Endothelial cell of umbilical vein (primary cell): ENCODE measurements around the gene THSD7B. TPM values are rescaled to one million over a fixed set of nuclear protein-coding genes. Genes with fewer than 3 reads are reported as not detected.

Experiments used
- BruUV-seq: library from RNA; stranded (reverse); fragments of 400-500 nt; replicated peaks from 2 replicates; lab custom pipeline; 2021; lab: Mats Ljungman, UMichigan
- CTCF ChIA-PET: fragments of 300-600, 350-600 bp; sonication (Branson Sonifier 250); formaldehyde crosslinking; loops from one replicate; lab custom pipeline; 2021; ENCODE audit warnings: antibody characterized with exemption, inconsistent platforms; lab: Charles Lee
- POLR2A ChIA-PET: fragments of 300-600, 350-600 bp; sonication (Branson Sonifier 250); formaldehyde crosslinking; loops from one replicate; lab custom pipeline; 2021; ENCODE audit warnings: antibody characterized with exemption, inconsistent platforms; lab: Charles Lee
- DNase-seq: peaks from one replicate; pipeline ENCODE4 v3.0.0-alpha.2; 2011; ENCODE audit warnings: low read depth, low spot score
- FAIRE-seq: peaks from 2 replicates; lab custom pipeline; 2011; peaks lifted over from hg19 to GRCh38; lab: Jason Lieb, UNC
- H2AFZ ChIP-seq: 2 replicates; pipeline ENCODE4 v1.6.0; 2012; ENCODE audit warnings: low read depth, low read length, control low read depth, inconsistent platforms
- H3K27ac ChIP-seq: 2 replicates; pipeline ENCODE4 v1.5.1; 2011; ENCODE audit warnings: low read depth, mild to moderate bottlenecking, control low read depth, low read length, moderate library complexity; ENCODE audit not compliant: insufficient read depth
- H3K27me3 ChIP-seq, 2 experiments: 2 replicates each; pipeline versions ENCODE4 v1.6.0 to v1.6.1; 2011; ENCODE audit warnings: low read length in 2 of 2, mixed read lengths in 1 of 2; ENCODE audit not compliant: control insufficient read depth in 2 of 2, insufficient read depth in 2 of 2
- H3K36me3 ChIP-seq, 2 experiments: 2 replicates in 1 of 2; 3 replicates in 1 of 2; pipeline ENCODE4 v1.5.1; 2011; ENCODE audit warnings: low read length in 2 of 2, mild to moderate bottlenecking in 1 of 2, moderate library complexity in 1 of 2; ENCODE audit not compliant: control insufficient read depth in 2 of 2, insufficient read depth in 2 of 2; ENCODE audit errors: extremely low read depth in 1 of 2
- H3K4me1 ChIP-seq: 3 replicates; pipeline ENCODE4 v1.5.1; 2011; ENCODE audit warnings: mild to moderate bottlenecking, low read length; ENCODE audit not compliant: control insufficient read depth, insufficient read depth; ENCODE audit errors: extremely low read depth
- H3K4me2 ChIP-seq: 2 replicates; pipeline ENCODE4 v1.6.1; 2011; ENCODE audit warnings: low read length, control low read depth, mixed read lengths; ENCODE audit not compliant: insufficient read depth
- H3K4me3 ChIP-seq, 3 experiments: fragments of 200-600 bp in 1 of 3; sonication (generic), shearing (Covaris generic) in 1 of 3; replicated peaks in 1 of 3; 2 replicates each; pipeline ENCODE4 v1.5.1; 2011 to 2016; ENCODE audit warnings: control low read depth in 3 of 3, low read length in 3 of 3, mild to moderate bottlenecking in 2 of 3, inconsistent platforms in 1 of 3, low read depth in 1 of 3, moderate library complexity in 1 of 3; ENCODE audit not compliant: insufficient read depth in 1 of 3
- H3K79me2 ChIP-seq: 2 replicates; pipeline ENCODE4 v1.6.0; 2012; ENCODE audit warnings: low read length, inconsistent platforms; ENCODE audit not compliant: control insufficient read depth, insufficient read depth
- H3K9ac ChIP-seq: replicated peaks from 2 replicates; pipeline ENCODE3; 2011; ENCODE audit warnings: low read length, control low read depth; ENCODE audit not compliant: insufficient read depth; ENCODE audit errors: extremely low read depth
- H3K9me1 ChIP-seq: replicated peaks from 3 replicates; pipeline ENCODE4 v1.6.0; 2011; ENCODE audit warnings: mild to moderate bottlenecking, low read length; ENCODE audit not compliant: control insufficient read depth, insufficient read depth; ENCODE audit errors: extremely low read depth
- H3K9me3 ChIP-seq: replicated peaks from 2 replicates; pipeline ENCODE4 v1.5.1; 2012; ENCODE audit warnings: low read length, inconsistent platforms; ENCODE audit not compliant: control insufficient read depth, insufficient read depth
- H4K20me1 ChIP-seq: replicated peaks from 2 replicates; pipeline ENCODE3; 2011; ENCODE audit warnings: mild to moderate bottlenecking, low read length; ENCODE audit not compliant: control insufficient read depth, insufficient read depth; ENCODE audit errors: extremely low read depth
- CTCF ChIP-seq, 2 donors: IDR thresholded peaks; 1 replicate in 1 of 2; 2 replicates in 1 of 2; pipeline ENCODE4 v1.5.1; 2011; ENCODE audit warnings: low read length in 2 of 2, mild to moderate bottlenecking in 2 of 2, moderate library complexity in 2 of 2, control low read depth in 1 of 2, inconsistent platforms in 1 of 2, low read depth in 1 of 2; ENCODE audit not compliant: insufficient read depth in 1 of 2; ENCODE audit errors: extremely low read depth in 1 of 2
- EZH2 ChIP-seq: IDR thresholded peaks from 2 replicates; pipeline ENCODE4 v1.6.1; 2012; ENCODE audit warnings: borderline replicate concordance, low read depth, mild to moderate bottlenecking, moderate library complexity, low read length, inconsistent platforms; ENCODE audit not compliant: severe bottlenecking
- FOS ChIP-seq: IDR thresholded peaks from 2 replicates; pipeline ENCODE4 v1.6.1; 2011; ENCODE audit warnings: mild to moderate bottlenecking, low read length, moderate library complexity, borderline replicate concordance; ENCODE audit not compliant: insufficient read depth
- GATA2 ChIP-seq: IDR thresholded peaks from 2 replicates; pipeline ENCODE4 v1.7.0; 2011; ENCODE audit warnings: low read depth, mild to moderate bottlenecking, moderate library complexity, mixed read lengths, low read length; ENCODE audit not compliant: insufficient read length, insufficient read depth
- JUN ChIP-seq: IDR thresholded peaks from 2 replicates; pipeline ENCODE4 v1.6.1; 2011; ENCODE audit warnings: borderline replicate concordance, low read depth; ENCODE audit not compliant: insufficient read length, insufficient read depth
- MYC ChIP-seq: IDR thresholded peaks from one replicate; pipeline ENCODE4 v1.6.1; 2011; ENCODE audit warnings: mild to moderate bottlenecking, low read depth, low read length
- POLR2A ChIP-seq: IDR thresholded peaks from 2 replicates; pipeline ENCODE4 v1.6.1; 2012; ENCODE audit warnings: low read depth, mild to moderate bottlenecking, control low read depth, low read length
- POLR2AphosphoS5 ChIP-seq: IDR thresholded peaks from 2 replicates; pipeline ENCODE4 v1.6.1; 2012; ENCODE audit warnings: low read depth, mild to moderate bottlenecking, control low read depth, low read length, moderate library complexity; ENCODE audit not compliant: insufficient read depth
- dilution Hi-C: fragments of 300-500 bp; cut with MboI; formaldehyde crosslinking; loops from one replicate; pipeline ENCODE4 v1.15.0; 2019; ENCODE audit warnings: low sequenced_read_pairs; ENCODE audit not compliant: extremely low pct_ligation_motif_present
- intact Hi-C: fragments of 100-400 bp; cut with micrococcal nuclease; formaldehyde crosslinking; loops from one replicate; pipeline ENCODE4 v1.10.0; 2022
- polyA plus RNA-seq, 4 experiments: library from polyadenylated mRNA; depleted of rRNA in 3 of 4; stranded (reverse) in 3 of 4; unstranded in 1 of 4; fragments of >200 nt; gene quantifications; 2 replicates each; pipeline versions ENCODE4 v1.2.1 to v1.2.3, GENCODE V29; 2011 to 2012; ENCODE audit warnings: missing spikeins in 1 of 4
- total RNA-seq: library from RNA; stranded (reverse); gene quantifications from 2 replicates; pipeline ENCODE4 v1.2.3, GENCODE V29; 2021
- TF ChIP-seq, protein P1 (sequence below): IDR thresholded peaks from 2 replicates; pipeline ENCODE4 v1.6.1; 2011; ENCODE audit not compliant: insufficient read depth, insufficient read length

Gene THSD7B
- total and polyA plus RNA-seq, 2 donors (not counting 3 experiments of a cell fraction or from before 2014, with no cell fraction given): 0.04 TPM; not detected in 1

GRCh38 chr2:137261881-137262585, 496.7 kb downstream of the THSD7B start:
- H4K20me1 ChIP-seq: no peaks in the 10 kb centered on the region
- BruUV-seq: no TSS peak
- dilution Hi-C loops (no loop called here), intact Hi-C loops (no loop called here)
- no peaks in the 10 kb centered on the region for H3K9me1 ChIP-seq
- H3K9me3 ChIP-seq: peaks cover 2% of the 10 kb centered on the region
- H3K4me3 ChIP-seq: no peak overlapping the region
- no peak overlapping the region for H3K4me2 ChIP-seq
- H3K36me3 ChIP-seq: no peaks in the 10 kb centered on the region
- no peak for DNase-seq
- H3K27ac ChIP-seq: no peak overlapping the region
- no peak overlapping the region for H2AFZ ChIP-seq
- ChIA-PET POLR2A (no interaction called here), CTCF (interaction anchor here (1.5 kb wide), 1 partner anchor 8 kb away, joined by 4 read pairs; no protein-coding TSS in a partner anchor)
- no peaks in the 10 kb centered on the region for H3K4me1 ChIP-seq
- no peak for FAIRE-seq
- H3K9ac ChIP-seq: no peak overlapping the region
- no peak for TF ChIP-seq POLR2AphosphoS5
- TF ChIP-seq, protein P1, sequence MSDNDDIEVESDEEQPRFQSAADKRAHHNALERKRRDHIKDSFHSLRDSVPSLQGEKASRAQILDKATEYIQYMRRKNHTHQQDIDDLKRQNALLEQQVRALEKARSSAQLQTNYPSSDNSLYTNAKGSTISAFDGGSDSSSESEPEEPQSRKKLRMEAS: no peak
- no peak for TF ChIP-seq FOS
- TF ChIP-seq MYC: no peak
- TF ChIP-seq JUN: no peak
- TF ChIP-seq EZH2: no peak
- no peak for TF ChIP-seq POLR2A
- TF ChIP-seq GATA2: no peak
- TF ChIP-seq CTCF (IDR thresholded peaks at IDR 0.05; ENCODE audit: extremely low read depth in 1 of 2, insufficient read depth in 1 of 2, low read depth in 1 of 2, low read length in 2 of 2): no peak
- H3K79me2 ChIP-seq: no peaks in the 10 kb centered on the region
- no peaks in the 10 kb centered on the region for H3K27me3 ChIP-seq
